PC-9 (cell line): ENCODE data around the gene FRMPD2.
A peak's percentile ranks its signal among the peaks of the same experiment; 100 is the strongest.

Experiments used
- CTCF ChIP-seq: fragments of 200-600 bp; sonication (generic); conservative IDR thresholded peaks from 2 replicates; pipeline ENCODE4 v1.6.1; 2017; ENCODE audit warnings: mixed run types, antibody characterized with exemption, mild to moderate bottlenecking, moderate library complexity
- EZH2 ChIP-seq: fragments of 200-600 bp; sonication (generic); IDR thresholded peaks from 2 replicates; pipeline ENCODE4 v1.8.0; 2017; ENCODE audit warnings: antibody characterized with exemption, low read depth

- TF ChIP-seq CTCF (peak; percentile 94), EZH2 (no peak)
Measured at GRCh38 chr10:48289501-48290238, 15.2 kb upstream of the FRMPD2 start.
